Measurements from ENCODE around the gene F2RL2. TPM values are rescaled to one million over a fixed set of nuclear protein-coding genes. Genes with fewer than 3 reads are reported as not detected.

The F2RL2 gene
- total and polyA plus RNA-seq, 5 donors, result 0.11 to 1.4 (median 0.31) TPM

DNA sequence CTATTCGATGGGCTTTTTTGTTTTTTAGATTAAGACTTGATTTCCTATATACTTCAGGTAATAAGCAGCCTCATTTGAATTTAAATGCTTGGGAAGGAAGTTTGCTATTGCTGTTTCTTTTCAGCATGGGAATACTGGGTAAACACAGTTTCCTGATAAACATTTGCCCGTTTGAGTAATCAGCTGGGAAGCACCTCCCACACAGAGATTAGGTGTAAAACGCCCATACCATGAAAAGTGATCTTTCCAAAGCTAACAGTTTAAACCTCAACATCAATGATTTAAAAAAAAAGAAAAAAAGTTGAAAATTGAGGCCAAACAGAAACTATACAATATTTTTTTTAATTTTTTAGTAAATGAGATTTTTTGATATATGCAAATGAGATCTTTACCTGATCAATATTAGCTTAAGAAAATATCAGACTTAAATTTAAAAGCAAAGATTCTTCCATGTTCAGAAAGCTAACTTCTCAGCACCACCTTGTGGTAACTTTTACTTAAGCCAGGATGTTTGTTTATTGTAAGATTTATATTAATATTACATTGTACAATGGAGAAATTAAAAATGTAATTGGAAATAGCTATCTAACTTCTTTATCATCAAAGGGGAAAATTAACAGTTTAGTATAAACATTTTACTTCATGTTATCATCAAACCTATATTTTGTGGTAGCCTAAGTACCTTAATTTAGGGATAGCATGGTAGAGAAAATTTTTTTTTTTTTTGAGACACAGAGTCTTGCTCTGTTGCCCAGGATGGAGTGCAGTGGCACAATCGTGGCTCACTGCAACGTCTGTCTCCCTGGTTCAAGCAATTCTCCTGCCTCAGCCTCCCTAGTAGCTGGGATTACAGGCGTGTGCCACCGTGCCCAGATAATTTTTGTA, 39.8 kb downstream of the F2RL2 start:
- no peaks in the 10 kb centered on the region for H3K4me1 ChIP-seq (ENCODE audit: control insufficient read depth, insufficient read depth, low read length)
- H3K27me3 ChIP-seq (ENCODE audit: control insufficient read depth, insufficient read depth), result no peaks in the 10 kb centered on the region
- ATAC-seq, result no peak
- intact Hi-C loops (cut with DNase I), result no loop called here
- H3K4me3 ChIP-seq (ENCODE audit: low read length), result no peak overlapping the region
- DNase-seq, result no peak
- no peak overlapping the region for H3K27ac ChIP-seq (ENCODE audit: low read length)
- 50% methylated on average over 7 of the region's 7 CpGs for WGBS
- H3K9me3 ChIP-seq (ENCODE audit: control insufficient read depth, low read length), result no peaks in the 10 kb centered on the region

- Histone ChIP-seq H3K27ac (ENCODE audit: low read length) (no peak overlapping the region), H3K4me3 (ENCODE audit: low read length) (no peak overlapping the region), H3K4me1 (ENCODE audit: control insufficient read depth, insufficient read depth, low read length) (no peaks in the 10 kb centered on the region), H3K9me3 (ENCODE audit: control insufficient read depth, low read length) (no peaks in the 10 kb centered on the region), H3K27me3 (ENCODE audit: control insufficient read depth, insufficient read depth) (no peaks in the 10 kb centered on the region)
- DNase-seq (no peak), ATAC-seq (no peak)
- intact Hi-C loops (cut with DNase I), result no loop called here
- 73% methylated on average over 6 of the region's 6 CpGs for WGBS
These were observed 40.7 kb downstream of the F2RL2 start for GRCh38 chr5:76582230-76583162.

DNA sequence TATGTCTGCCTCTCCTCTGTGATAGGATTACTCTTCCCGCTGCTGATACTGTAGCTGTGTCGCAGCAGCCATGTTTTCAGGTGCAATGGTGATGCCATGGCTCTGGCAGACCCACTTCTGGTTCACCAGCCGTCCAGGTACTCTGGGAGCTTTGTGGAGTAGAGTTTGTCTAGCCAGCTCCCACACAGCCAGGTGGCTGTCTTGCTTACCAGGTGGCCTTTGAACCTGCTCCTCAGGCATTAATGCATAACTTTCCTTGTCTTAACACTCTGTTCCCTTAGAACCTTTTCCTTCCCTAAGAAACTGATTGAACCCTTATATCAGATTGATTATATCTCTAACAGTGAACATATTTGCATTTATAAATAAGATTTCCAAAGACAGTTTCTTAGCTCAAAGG, 42.2 kb downstream of the F2RL2 start:
- Histone ChIP-seq H3K4me3 (ENCODE audit: low read length) (no peak overlapping the region), H3K27me3 (ENCODE audit: control insufficient read depth, insufficient read depth) (no peaks in the 10 kb centered on the region), H3K4me1 (ENCODE audit: control insufficient read depth, insufficient read depth, low read length) (no peaks in the 10 kb centered on the region), H3K9me3 (ENCODE audit: control insufficient read depth, low read length) (no peaks in the 10 kb centered on the region), H3K27ac (ENCODE audit: low read length) (no peak overlapping the region)
- ATAC-seq (no peak), DNase-seq (no peak)
- 76% methylated on average over 3 of the region's 3 CpGs for WGBS
- intact Hi-C loops (cut with DNase I), result no loop called here

DNA sequence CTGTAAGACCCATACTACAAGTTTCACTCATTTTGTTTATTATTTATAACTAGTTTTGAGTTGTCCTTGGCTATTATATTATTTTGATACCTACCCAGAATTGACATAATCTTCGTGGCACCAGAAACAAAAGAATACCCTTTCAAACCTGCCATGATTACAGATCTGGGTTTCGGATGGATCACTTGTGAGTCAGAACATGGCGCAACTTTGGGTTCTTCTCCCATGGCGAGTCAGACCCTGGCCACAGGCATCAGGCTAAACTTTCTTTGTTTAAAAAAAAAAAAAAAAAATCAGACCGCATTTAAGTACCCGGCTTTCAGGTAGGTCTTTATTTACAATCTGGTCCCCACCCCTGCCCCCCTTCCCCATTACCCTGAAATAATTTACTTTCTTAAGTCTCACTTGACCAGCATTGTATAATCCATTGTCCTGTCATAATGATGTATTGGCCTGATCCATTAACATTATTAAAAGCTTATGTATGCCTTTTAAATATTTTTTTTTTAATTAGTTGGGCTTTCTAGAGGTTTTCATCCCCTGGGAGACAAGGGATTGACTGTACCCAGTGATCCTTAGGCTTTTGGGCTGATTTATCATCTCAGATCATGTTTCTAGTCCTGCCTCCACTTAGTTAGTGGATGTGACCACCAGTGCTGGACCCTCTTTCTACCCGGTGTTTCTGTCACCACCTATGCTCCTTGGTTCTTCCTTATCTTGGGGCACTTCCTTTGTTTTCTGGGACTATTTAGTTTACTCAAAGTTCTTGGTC, 43.9 kb downstream of the F2RL2 start:
- ATAC-seq, result no peak
- Histone ChIP-seq H3K27me3 (ENCODE audit: control insufficient read depth, insufficient read depth) (no peaks in the 10 kb centered on the region), H3K4me1 (ENCODE audit: control insufficient read depth, insufficient read depth, low read length) (no peaks in the 10 kb centered on the region), H3K27ac (ENCODE audit: low read length) (no peak overlapping the region), H3K4me3 (ENCODE audit: low read length) (no peak overlapping the region), H3K9me3 (ENCODE audit: control insufficient read depth, low read length) (no peaks in the 10 kb centered on the region)
- WGBS, result 91% methylated on average over 7 of the region's 7 CpGs
- no peak for DNase-seq
- intact Hi-C loops (cut with DNase I), result no loop called here

- Histone ChIP-seq H3K4me3 (ENCODE audit: low read length) (no peak overlapping the region), H3K4me1 (ENCODE audit: control insufficient read depth, insufficient read depth, low read length) (no peaks in the 10 kb centered on the region), H3K27me3 (ENCODE audit: control insufficient read depth, insufficient read depth) (no peaks in the 10 kb centered on the region), H3K9me3 (ENCODE audit: control insufficient read depth, low read length) (no peaks in the 10 kb centered on the region), H3K27ac (ENCODE audit: low read length) (no peak overlapping the region)
- ATAC-seq (no peak), DNase-seq (no peak)
- WGBS, result 66% methylated on average over 4 of the region's 4 CpGs
- intact Hi-C loops (cut with DNase I), result no loop called here
These were observed 46.2 kb downstream of the F2RL2 start for GRCh38 chr5:76576996-76577395.

DNA sequence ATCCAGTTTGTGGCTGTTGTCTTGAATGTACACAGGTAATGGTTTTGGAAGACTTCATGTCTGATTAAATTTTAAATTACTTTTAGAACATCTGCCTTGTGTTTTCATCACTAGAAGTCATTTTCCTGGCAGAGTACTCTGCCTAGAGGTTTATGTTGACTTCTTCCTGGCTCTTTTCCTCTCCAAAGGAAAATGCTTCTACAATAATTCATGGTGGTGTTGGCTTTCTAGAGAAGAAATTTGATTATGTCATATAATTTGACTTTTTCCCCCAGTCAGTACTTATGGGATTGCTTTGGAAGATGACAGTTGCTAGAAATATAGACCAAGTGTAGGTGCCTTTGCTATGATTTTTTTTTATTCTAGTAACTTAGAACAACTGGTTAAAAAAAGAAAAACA, 46.8 kb downstream of the F2RL2 start:
- no peak for DNase-seq
- no peaks in the 10 kb centered on the region for H3K27me3 ChIP-seq (ENCODE audit: control insufficient read depth, insufficient read depth)
- no peaks in the 10 kb centered on the region for H3K4me1 ChIP-seq (ENCODE audit: control insufficient read depth, insufficient read depth, low read length)
- H3K4me3 ChIP-seq (ENCODE audit: low read length), result no peak overlapping the region
- H3K9me3 ChIP-seq (ENCODE audit: control insufficient read depth, low read length), result no peaks in the 10 kb centered on the region
- intact Hi-C loops (cut with DNase I), result no loop called here
- H3K27ac ChIP-seq (ENCODE audit: low read length), result no peak overlapping the region
- no peak for ATAC-seq

DNA sequence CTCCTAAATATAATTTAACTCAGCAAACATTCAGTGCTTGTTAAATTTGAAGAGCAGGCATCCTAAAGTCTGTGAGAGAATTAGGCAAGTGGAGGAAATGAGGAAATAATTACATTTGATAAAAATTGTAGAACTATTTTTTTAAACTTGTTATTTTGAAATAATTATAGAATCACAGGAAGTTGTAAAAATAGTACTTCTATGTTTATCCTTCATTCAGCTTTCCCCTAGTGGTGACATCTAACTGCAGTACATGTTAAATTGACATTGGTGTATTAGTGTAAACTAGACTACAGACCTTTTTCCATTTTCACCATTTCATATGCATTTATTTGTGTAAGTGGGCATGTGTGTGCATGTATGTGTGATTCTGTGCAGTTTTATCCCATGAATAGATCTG, 51.6 kb downstream of the F2RL2 start:
- DNase-seq, result no peak
- no peak for ATAC-seq
- Histone ChIP-seq H3K9me3 (ENCODE audit: control insufficient read depth, low read length) (no peaks in the 10 kb centered on the region), H3K4me3 (ENCODE audit: low read length) (no peak overlapping the region), H3K27ac (ENCODE audit: low read length) (no peak overlapping the region), H3K4me1 (ENCODE audit: control insufficient read depth, insufficient read depth, low read length) (no peaks in the 10 kb centered on the region), H3K27me3 (ENCODE audit: control insufficient read depth, insufficient read depth) (no peaks in the 10 kb centered on the region)
- intact Hi-C loops (cut with DNase I), result no loop called here

DNA sequence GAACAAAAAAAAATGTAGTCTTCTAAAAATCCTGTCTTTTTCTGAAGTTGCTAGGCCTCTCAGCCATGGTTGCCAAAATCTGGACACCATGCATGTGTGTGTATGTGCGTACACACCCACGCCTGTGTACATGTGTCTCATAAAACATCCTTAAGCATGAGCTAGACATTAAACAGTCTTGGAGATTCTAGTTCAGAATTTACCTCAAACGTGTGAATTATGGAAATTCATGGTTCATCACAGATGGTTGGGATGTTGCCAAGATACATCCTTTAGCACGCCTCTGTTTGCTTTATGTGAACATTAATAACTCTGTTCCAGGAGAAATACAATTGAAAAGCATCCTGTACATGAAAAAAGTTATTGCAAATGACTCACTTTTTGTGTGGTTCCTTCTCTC, 53.0 kb downstream of the F2RL2 start:
- H3K27ac ChIP-seq (ENCODE audit: low read length), result no peak overlapping the region
- no peaks in the 10 kb centered on the region for H3K4me1 ChIP-seq (ENCODE audit: control insufficient read depth, insufficient read depth, low read length)
- H3K9me3 ChIP-seq (ENCODE audit: control insufficient read depth, low read length), result no peaks in the 10 kb centered on the region
- no peak overlapping the region for H3K4me3 ChIP-seq (ENCODE audit: low read length)
- ATAC-seq, result no peak
- DNase-seq, result no peak
- WGBS, result 83% methylated on average over 4 of the region's 4 CpGs
- intact Hi-C loops (cut with DNase I), result no loop called here
- H3K27me3 ChIP-seq (ENCODE audit: control insufficient read depth, insufficient read depth), result no peaks in the 10 kb centered on the region

Other genes starting within 250 kb of the F2RL2 start
- gene IQGAP2, start 220.1 kb downstream of the F2RL2 start, total RNA-seq, result 1 to 10 TPM; 5.2 to 9.2 (median 6.3) TPM
- gene IQGAP2, start 220.1 kb downstream of the F2RL2 start, polyA plus RNA-seq, result 3.0 TPM
- gene F2R, start 92.7 kb upstream of the F2RL2 start, total RNA-seq, result 10 to 100 TPM in 1 of 4 donors, 1 to 10 TPM in 3; 6.4 to 22.1 (median 8.5) TPM
- 4.3 TPM for gene F2R, start 92.7 kb upstream of the F2RL2 start, polyA plus RNA-seq
- 1 to 10 TPM; 1.3 to 3.3 (median 1.9) TPM for gene F2RL1, start 195.6 kb upstream of the F2RL2 start, total RNA-seq
- 0.68 TPM for gene F2RL1, start 195.6 kb upstream of the F2RL2 start, polyA plus RNA-seq
- gene S100Z, start 226.6 kb upstream of the F2RL2 start, total RNA-seq, result not detected
- not detected for gene S100Z, start 226.6 kb upstream of the F2RL2 start, polyA plus RNA-seq

Data from right cardiac atrium (tissue), 5 donors.